ENCODE results near the gene BLM. TPM values are rescaled to one million over a fixed set of nuclear protein-coding genes. Genes with fewer than 3 reads are reported as not detected.

The BLM gene
- total and polyA plus RNA-seq, 2 of the 13 experiments (the other 11 are each of a cell fraction or from before 2014, with no cell fraction given) = 5.1 to 11.8 TPM

GRCh38 chr15:90860942-90861675 is 144.0 kb downstream of the BLM start (continued):
- TF ChIP-seq THRA (CRISPR knock-in tag; IDR thresholded peaks at IDR 0.05; ENCODE audit: borderline replicate concordance) = peak; percentile 77
- 0 out of 2 replicates have a peak, but pooled peaks have one; percentile 26 for TF ChIP-seq ESRRA (CRISPR knock-in tag; IDR thresholded peaks at IDR 0.05; ENCODE audit: low read depth)
- no peak for TF ChIP-seq ZNF619 (CRISPR knock-in tag; IDR thresholded peaks at IDR 0.05)
- no peak for TF ChIP-seq ZNF460 (CRISPR knock-in tag; IDR thresholded peaks at IDR 0.05; ENCODE audit: borderline replicate concordance)
- no peak for TF ChIP-seq ISX (CRISPR knock-in tag; conservative IDR thresholded peaks at IDR 0.05)
- TF ChIP-seq HDAC1 (CRISPR knock-in tag; IDR thresholded peaks at IDR 0.05) = peak; percentile 51; the same call in 1 of the 2 replicates
- 0 out of 2 replicates have a peak, but pooled peaks have one; percentile 23 for TF ChIP-seq ZNF607 (CRISPR knock-in tag; IDR thresholded peaks at IDR 0.05; ENCODE audit: borderline replicate concordance)
- peak; percentile 53; the same call in 1 of the 2 replicates for TF ChIP-seq BRD4 (CRISPR knock-in tag; IDR thresholded peaks at IDR 0.05)
- no peak for TF ChIP-seq FOXA1 (IDR thresholded peaks at IDR 0.05)
- peak; percentile 95 for TF ChIP-seq FOXA1 (CRISPR knock-in tag; IDR thresholded peaks at IDR 0.05)
- TF ChIP-seq SMAD3 (CRISPR knock-in tag; IDR thresholded peaks at IDR 0.05) = peak; percentile 90; the same call in 1 of the 2 replicates
- peak; percentile 59; the same call in 1 of the 2 replicates for TF ChIP-seq SP5 (CRISPR knock-in tag; IDR thresholded peaks at IDR 0.05; ENCODE audit: borderline replicate concordance, low read depth)
- 0 out of 2 replicates have a peak, but pooled peaks have one; percentile 57 for TF ChIP-seq ZFP1 (CRISPR knock-in tag; IDR thresholded peaks at IDR 0.05)
- TF ChIP-seq RFX1 (IDR thresholded peaks at IDR 0.05) = no peak
- peak; percentile 81; the same call in 1 of the 2 replicates for TF ChIP-seq ZKSCAN8 (CRISPR knock-in tag; IDR thresholded peaks at IDR 0.05; ENCODE audit: borderline replicate concordance)
- TF ChIP-seq SMAD1 (CRISPR knock-in tag; IDR thresholded peaks at IDR 0.05; ENCODE audit: borderline replicate concordance, low read depth) = no peak
- peak; percentile 82 for TF ChIP-seq ZNF775 (CRISPR knock-in tag; IDR thresholded peaks at IDR 0.05; ENCODE audit: borderline replicate concordance)
- TF ChIP-seq ZBED4 (CRISPR knock-in tag; IDR thresholded peaks at IDR 0.05; ENCODE audit: borderline replicate concordance) = peak; percentile 73; the same call in 1 of the 2 replicates
- TF ChIP-seq ZBTB43 (CRISPR knock-in tag; conservative IDR thresholded peaks at IDR 0.05) = peak; percentile 18; the same call in 1 of the 2 replicates
- TF ChIP-seq ATF2 (CRISPR knock-in tag; IDR thresholded peaks at IDR 0.05) = peak; percentile 91
- TF ChIP-seq FOXP1 (IDR thresholded peaks at IDR 0.05) = no peak
- TF ChIP-seq FOXP1 (CRISPR knock-in tag; IDR thresholded peaks at IDR 0.05) = peak; percentile 82
- TF ChIP-seq MEF2D (CRISPR knock-in tag; IDR thresholded peaks at IDR 0.05) = 0 out of 2 replicates have a peak, but pooled peaks have one; percentile 50
- no peak for TF ChIP-seq NFATC3 (CRISPR knock-in tag; IDR thresholded peaks at IDR 0.05)

All from HepG2 (cell line).